ENCODE data around the gene ELL. TPM values are rescaled to one million over a fixed set of nuclear protein-coding genes. Genes with fewer than 3 reads are reported as not detected.

The ELL gene
- total and polyA plus RNA-seq, 2 experiments from 2014 or later, result 11.3 to 20.1 TPM

GRCh38 chr19:18443406-18443805, 78.5 kb downstream of the ELL start:
- Histone ChIP-seq H3K79me2 (replicated peaks; ENCODE audit: insufficient read depth) (no peaks in the 10 kb centered on the region), H3K4me2 (no peak overlapping the region), H3K36me3 (ENCODE audit: insufficient read depth) (no peaks in the 10 kb centered on the region), H3K4me1 (ENCODE audit: insufficient read depth) (peaks cover 15% of the 10 kb centered on the region), H3K27ac (ENCODE audit: low read depth) (no peak overlapping the region), H3K27me3 (ENCODE audit: insufficient read depth) (no peaks in the 10 kb centered on the region), H2AFZ (no peak overlapping the region), H4K20me1 (replicated peaks; ENCODE audit: insufficient read depth) (no peaks in the 10 kb centered on the region; the same call in none of the 2 replicates), H3K4me3 (no peak overlapping the region), H3F3A (replicated peaks; ENCODE audit: low read depth) (peaks cover 14% of the 10 kb centered on the region; the same call in 1 of the 2 replicates), H3K9me2 (ENCODE audit: insufficient read depth) (no peaks in the 10 kb centered on the region)
- H3K4me3 Mint-ChIP-seq, result no peak overlapping the region
- H3K27ac Mint-ChIP-seq, result 0 out of 2 replicates have a peak overlapping the region, but pooled peaks have one; percentile 36
- no peak for TF ChIP-seq STAT1 (IDR thresholded peaks at IDR 0.05; ENCODE audit: unreplicated experiment)
- peaks cover 20% of the 10 kb centered on the region for H3K4me1 Mint-ChIP-seq
- peaks cover 22% of the 10 kb centered on the region for H3K27me3 Mint-ChIP-seq (ENCODE audit: insufficient read depth, low read depth, poor library complexity)
- no peak for DNase-seq (ENCODE audit: low spot score)
- H3K9me3 Mint-ChIP-seq, result peaks cover 4% of the 10 kb centered on the region
- peaks cover 9% of the 10 kb centered on the region for H3K36me3 Mint-ChIP-seq (ENCODE audit: low read depth)
- no peak for ATAC-seq

DNA sequence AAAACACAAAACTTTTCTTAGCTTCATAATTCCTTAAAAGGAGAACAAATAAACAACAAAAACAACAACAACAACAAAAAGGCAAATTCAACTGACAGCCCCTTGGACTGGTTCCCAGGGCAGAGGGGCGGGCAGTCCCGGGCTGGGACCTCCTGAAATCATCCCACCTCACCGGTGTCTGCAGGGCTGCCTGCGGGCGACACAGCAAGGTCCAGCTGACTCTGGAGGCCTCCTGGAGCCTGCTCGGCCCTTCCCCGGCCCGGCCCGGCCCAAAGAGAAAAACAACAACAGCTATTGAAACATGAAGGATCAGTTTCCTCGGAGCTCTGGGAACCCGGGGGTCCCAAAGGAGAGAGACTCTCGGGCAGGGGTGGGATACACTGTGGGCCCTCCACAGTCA, 78.9 kb downstream of the ELL start:
- peaks cover 4% of the 10 kb centered on the region for H3K9me3 Mint-ChIP-seq
- TF ChIP-seq, protein P1, sequence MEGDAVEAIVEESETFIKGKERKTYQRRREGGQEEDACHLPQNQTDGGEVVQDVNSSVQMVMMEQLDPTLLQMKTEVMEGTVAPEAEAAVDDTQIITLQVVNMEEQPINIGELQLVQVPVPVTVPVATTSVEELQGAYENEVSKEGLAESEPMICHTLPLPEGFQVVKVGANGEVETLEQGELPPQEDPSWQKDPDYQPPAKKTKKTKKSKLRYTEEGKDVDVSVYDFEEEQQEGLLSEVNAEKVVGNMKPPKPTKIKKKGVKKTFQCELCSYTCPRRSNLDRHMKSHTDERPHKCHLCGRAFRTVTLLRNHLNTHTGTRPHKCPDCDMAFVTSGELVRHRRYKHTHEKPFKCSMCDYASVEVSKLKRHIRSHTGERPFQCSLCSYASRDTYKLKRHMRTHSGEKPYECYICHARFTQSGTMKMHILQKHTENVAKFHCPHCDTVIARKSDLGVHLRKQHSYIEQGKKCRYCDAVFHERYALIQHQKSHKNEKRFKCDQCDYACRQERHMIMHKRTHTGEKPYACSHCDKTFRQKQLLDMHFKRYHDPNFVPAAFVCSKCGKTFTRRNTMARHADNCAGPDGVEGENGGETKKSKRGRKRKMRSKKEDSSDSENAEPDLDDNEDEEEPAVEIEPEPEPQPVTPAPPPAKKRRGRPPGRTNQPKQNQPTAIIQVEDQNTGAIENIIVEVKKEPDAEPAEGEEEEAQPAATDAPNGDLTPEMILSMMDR (conservative IDR thresholded peaks at IDR 0.05; ENCODE audit: low read depth in 2 of 2), result no peak
- no peak for TF ChIP-seq STAT1 (IDR thresholded peaks at IDR 0.05; ENCODE audit: unreplicated experiment)
- TF ChIP-seq POLR2AphosphoS5 (IDR thresholded peaks at IDR 0.05; ENCODE audit: low read depth), result no peak
- no peak for TF ChIP-seq NANOG (IDR thresholded peaks at IDR 0.05; ENCODE audit: borderline replicate concordance)
- TF ChIP-seq EZH2phosphoT487 (IDR thresholded peaks at IDR 0.05; ENCODE audit: unreplicated experiment), result no peak
- TF ChIP-seq CREB1 (CRISPR knock-in tag; IDR thresholded peaks at IDR 0.05; ENCODE audit: low read depth), result no peak
- Histone ChIP-seq H3K27ac (ENCODE audit: low read depth) (no peak overlapping the region), H3K4me3 (no peak overlapping the region), H3K27me3 (ENCODE audit: insufficient read depth) (no peaks in the 10 kb centered on the region), H3K79me2 (replicated peaks; ENCODE audit: insufficient read depth) (no peaks in the 10 kb centered on the region), H4K20me1 (replicated peaks; ENCODE audit: insufficient read depth) (no peaks in the 10 kb centered on the region; the same call in none of the 2 replicates), H3K9me2 (ENCODE audit: insufficient read depth) (no peaks in the 10 kb centered on the region), H2AFZ (no peak overlapping the region), H3K4me1 (ENCODE audit: insufficient read depth) (peaks cover 15% of the 10 kb centered on the region), H3K4me2 (no peak overlapping the region), H3K36me3 (ENCODE audit: insufficient read depth) (no peaks in the 10 kb centered on the region), H3F3A (replicated peaks; ENCODE audit: low read depth) (peaks cover 14% of the 10 kb centered on the region; the same call in 1 of the 2 replicates)
- no peak overlapping the region for H3K27ac Mint-ChIP-seq
- peaks cover 20% of the 10 kb centered on the region for H3K4me1 Mint-ChIP-seq
- H3K36me3 Mint-ChIP-seq (ENCODE audit: low read depth), result peaks cover 9% of the 10 kb centered on the region
- H3K27me3 Mint-ChIP-seq (ENCODE audit: insufficient read depth, low read depth, poor library complexity), result peaks cover 22% of the 10 kb centered on the region
- DNase-seq (ENCODE audit: low spot score) (no peak), ATAC-seq (no peak)
- H3K4me3 Mint-ChIP-seq, result no peak overlapping the region; the same call in 2 of the 3 replicates

GRCh38 chr19:18441804-18442788, 79.8 kb downstream of the ELL start:
- H4K20me1 ChIP-seq (replicated peaks; ENCODE audit: insufficient read depth), result no peaks in the 10 kb centered on the region; the same call in 1 of the 2 replicates
- H3K27ac Mint-ChIP-seq, result no peak overlapping the region
- H3K9me3 Mint-ChIP-seq, result peaks cover 4% of the 10 kb centered on the region
- no peaks in the 10 kb centered on the region for H3K36me3 ChIP-seq (ENCODE audit: insufficient read depth)
- peaks cover 15% of the 10 kb centered on the region for H3K4me1 ChIP-seq (ENCODE audit: insufficient read depth)
- peaks cover 9% of the 10 kb centered on the region for H3K36me3 Mint-ChIP-seq (ENCODE audit: low read depth)
- no peak for ATAC-seq
- H3K4me3 Mint-ChIP-seq, result no peak overlapping the region
- no peaks in the 10 kb centered on the region for H3K27me3 ChIP-seq (ENCODE audit: insufficient read depth)
- no peak overlapping the region for H3K4me3 ChIP-seq
- H3K4me1 Mint-ChIP-seq, result peaks cover 20% of the 10 kb centered on the region
- peak; percentile 24 for DNase-seq (ENCODE audit: low spot score)
- no peaks in the 10 kb centered on the region for H3K9me2 ChIP-seq (ENCODE audit: insufficient read depth)
- no peaks in the 10 kb centered on the region for H3K79me2 ChIP-seq (replicated peaks; ENCODE audit: insufficient read depth)
- TF ChIP-seq, protein P1 (conservative IDR thresholded peaks at IDR 0.05; ENCODE audit: low read depth in 2 of 2), result no peak
- H3K4me2 ChIP-seq, result no peak overlapping the region
- H3K27me3 Mint-ChIP-seq (ENCODE audit: insufficient read depth, low read depth, poor library complexity), result peaks cover 23% of the 10 kb centered on the region
- no peak overlapping the region for H3K27ac ChIP-seq (ENCODE audit: low read depth)
- H3F3A ChIP-seq (replicated peaks; ENCODE audit: low read depth), result peaks cover 14% of the 10 kb centered on the region; the same call in 1 of the 2 replicates
- no peak overlapping the region for H2AFZ ChIP-seq
